Spleen (tissue), 11 donors: ENCODE measurements around the gene SDK1. TPM values are rescaled to one million over a fixed set of nuclear protein-coding genes. Genes with fewer than 3 reads are reported as not detected.

ENCODE experiments used
- DNase-seq: peaks from one replicate; pipeline ENCODE4 v3.0.0-alpha.2; 2020
- H3K27ac ChIP-seq, 8 donors: fragments of 200-600 bp; sonication (generic) in 7 of 8; 1 replicate in 4 of 8; 2 replicates in 4 of 8; pipeline versions ENCODE4 v1.5.0 to v1.8.0; 2016 to 2021; ENCODE audit warnings: inconsistent platforms in 4 of 8, mild to moderate bottlenecking in 4 of 8, moderate library complexity in 1 of 8
- H3K27me3 ChIP-seq, 7 donors: fragments of 200-600 bp; sonication (generic) in 6 of 7; replicated peaks in 1 of 7; 1 replicate in 4 of 7; 2 replicates in 3 of 7; pipeline versions ENCODE4 v1.5.0 to v1.8.0; 2016 to 2021; ENCODE audit warnings: inconsistent platforms in 3 of 7, mild to moderate bottlenecking in 1 of 7
- H3K36me3 ChIP-seq, 6 donors: fragments of 200-600 bp; sonication (generic) in 5 of 6; 1 replicate in 4 of 6; 2 replicates in 2 of 6; pipeline versions ENCODE4 v1.5.0 to v1.8.0; 2016 to 2021; ENCODE audit warnings: inconsistent platforms in 2 of 6
- H3K4me1 ChIP-seq, 6 donors: fragments of 200-600 bp; sonication (generic) in 5 of 6; 1 replicate in 3 of 6; 2 replicates in 3 of 6; pipeline versions ENCODE4 v1.5.0 to v1.8.0; 2016 to 2021; ENCODE audit warnings: inconsistent platforms in 3 of 6
- H3K4me3 ChIP-seq, 8 donors: fragments of 200-600 bp; sonication (generic) in 7 of 8; 1 replicate in 4 of 8; 2 replicates in 4 of 8; pipeline versions ENCODE4 v1.5.0 to v1.8.0; 2016 to 2021; ENCODE audit warnings: inconsistent platforms in 4 of 8, mild to moderate bottlenecking in 4 of 8, moderate library complexity in 2 of 8
- H3K9me3 ChIP-seq, 8 donors: fragments of 200-600 bp; sonication (generic) in 7 of 8; 1 replicate in 4 of 8; 2 replicates in 4 of 8; pipeline versions ENCODE4 v1.5.0 to v1.8.0; 2016 to 2021; ENCODE audit warnings: inconsistent platforms in 4 of 8
- POLR2A ChIP-seq, 3 donors: fragments of 450-650 bp; IDR thresholded peaks; one replicate each; pipeline ENCODE4 v1.5.1; 2017; ENCODE audit warnings: antibody characterized with exemption in 3 of 3, mild to moderate bottlenecking in 1 of 3
- POLR2AphosphoS5 ChIP-seq, 3 donors: sonication (generic); formaldehyde crosslinking; IDR thresholded peaks; one replicate each; pipeline ENCODE4 v1.5.1; 2017; ENCODE audit warnings: antibody characterized with exemption in 3 of 3
- WGBS, 5 donors: extraction: QIAGEN DNeasy Blood & Tissue Kit in 3 of 5; methylation state at CpG; one replicate each; pipeline versions ENCODE4 v1.1.5 to v1.1.7; 2013 to 2018; 5-methylcytosine and 5-hydroxymethylcytosine counted together
- intact Hi-C: fragments of 100-400 bp; cut with DNase I; formaldehyde crosslinking; loops from one replicate; pipeline ENCODE4 v1.15.0; 2023; ENCODE audit warnings: low total_unique reads
- polyA plus RNA-seq, 3 donors: library from polyadenylated mRNA; stranded (reverse); fragments of 200-250 nt; gene quantifications; one replicate each; pipeline ENCODE4 v1.2.1, GENCODE V29; 2013
- total RNA-seq, 7 donors: library from RNA; depleted of rRNA in 3 of 7; stranded (reverse); fragments of >200 nt in 3 of 7; fragmentation: NEBNext Ultra II Directional in 4 of 7; extraction: Animal tissue kit (Norgen Biotek cat#: 25700) in 4 of 7; gene quantifications; one replicate each; pipeline versions ENCODE4 v1.1.0 to v1.2.1, GENCODE V29; 2016 to 2021
- TF ChIP-seq, protein P1 (sequence below), 11 experiments: fragments of 200-600 bp in 7 of 11; fragments of 450-650 bp in 4 of 11; sonication (generic) in 4 of 11; IDR thresholded peaks in 8 of 11; conservative IDR thresholded peaks in 3 of 11; 1 replicate in 7 of 11; 2 replicates in 4 of 11; pipeline versions ENCODE4 v1.4.0 to v1.8.0; 2016 to 2021; ENCODE audit warnings: antibody characterized with exemption in 11 of 11, inconsistent platforms in 4 of 11, mild to moderate bottlenecking in 1 of 11
- donor health status: healthy with polysubstance abuse.
- donor health status: DM: no; HTN: no; CAD: no; lungs with moderate emphysema.
- donor health status: DM: no; HTN: no; CAD: no.
- donor health status: Bipolar disorder and iron deficiency.
- donor health status: healthy.
- donor health status: DM: no; HTN: no; CAD: no.
- donor health status: DM: yes; HTN: yes; CAD: no.

Gene SDK1
- total and polyA plus RNA-seq, 10 donors: 3.2 to 54.1 (median 35.1) TPM

DNA sequence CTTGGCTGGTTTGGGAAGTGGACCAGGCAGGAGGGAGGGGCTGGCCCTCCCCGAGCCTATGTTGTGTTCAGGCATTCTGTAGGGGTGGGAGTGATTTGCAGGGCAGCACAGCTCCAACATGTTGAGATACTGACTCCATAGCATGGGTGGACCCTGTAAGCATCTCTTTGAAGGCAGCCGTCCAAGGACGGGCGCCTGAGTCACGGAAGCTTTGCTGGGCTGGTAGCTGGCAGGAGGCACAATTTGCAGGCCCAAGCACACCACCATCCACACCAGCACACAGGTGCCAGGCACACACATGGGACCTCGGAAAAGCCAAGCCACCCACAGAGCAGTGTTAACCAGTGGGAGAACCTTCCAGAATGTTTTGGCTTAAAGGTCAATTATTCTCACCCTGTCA, 875.9 kb downstream of the SDK1 start:
- Histone ChIP-seq H3K27ac (no peak overlapping the region), H3K4me3 (no peak overlapping the region), H3K36me3 (peaks cover 0 to 29% (median 0%) of the 10 kb centered on the region in 6 donors), H3K4me1 (no peaks in the 10 kb centered on the region), H3K9me3 (peaks cover 0 to 5% (median 0%) of the 10 kb centered on the region in 8 donors), H3K27me3 (no peaks in the 10 kb centered on the region)
- WGBS, 5 donors: 85 to 95% (median 87%) methylated on average over 3 to 6 of the region's 6 CpGs
- TF ChIP-seq POLR2AphosphoS5 (IDR thresholded peaks at IDR 0.05) (no peak), POLR2A (IDR thresholded peaks at IDR 0.05) (no peak)
- TF ChIP-seq, protein P1, sequence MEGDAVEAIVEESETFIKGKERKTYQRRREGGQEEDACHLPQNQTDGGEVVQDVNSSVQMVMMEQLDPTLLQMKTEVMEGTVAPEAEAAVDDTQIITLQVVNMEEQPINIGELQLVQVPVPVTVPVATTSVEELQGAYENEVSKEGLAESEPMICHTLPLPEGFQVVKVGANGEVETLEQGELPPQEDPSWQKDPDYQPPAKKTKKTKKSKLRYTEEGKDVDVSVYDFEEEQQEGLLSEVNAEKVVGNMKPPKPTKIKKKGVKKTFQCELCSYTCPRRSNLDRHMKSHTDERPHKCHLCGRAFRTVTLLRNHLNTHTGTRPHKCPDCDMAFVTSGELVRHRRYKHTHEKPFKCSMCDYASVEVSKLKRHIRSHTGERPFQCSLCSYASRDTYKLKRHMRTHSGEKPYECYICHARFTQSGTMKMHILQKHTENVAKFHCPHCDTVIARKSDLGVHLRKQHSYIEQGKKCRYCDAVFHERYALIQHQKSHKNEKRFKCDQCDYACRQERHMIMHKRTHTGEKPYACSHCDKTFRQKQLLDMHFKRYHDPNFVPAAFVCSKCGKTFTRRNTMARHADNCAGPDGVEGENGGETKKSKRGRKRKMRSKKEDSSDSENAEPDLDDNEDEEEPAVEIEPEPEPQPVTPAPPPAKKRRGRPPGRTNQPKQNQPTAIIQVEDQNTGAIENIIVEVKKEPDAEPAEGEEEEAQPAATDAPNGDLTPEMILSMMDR (IDR thresholded peaks at IDR 0.05 in 8 of 11, conservative IDR thresholded peaks at IDR 0.05 in 3 of 11): no peak
- DNase-seq: no peak
- intact Hi-C loops: no loop called here

DNA sequence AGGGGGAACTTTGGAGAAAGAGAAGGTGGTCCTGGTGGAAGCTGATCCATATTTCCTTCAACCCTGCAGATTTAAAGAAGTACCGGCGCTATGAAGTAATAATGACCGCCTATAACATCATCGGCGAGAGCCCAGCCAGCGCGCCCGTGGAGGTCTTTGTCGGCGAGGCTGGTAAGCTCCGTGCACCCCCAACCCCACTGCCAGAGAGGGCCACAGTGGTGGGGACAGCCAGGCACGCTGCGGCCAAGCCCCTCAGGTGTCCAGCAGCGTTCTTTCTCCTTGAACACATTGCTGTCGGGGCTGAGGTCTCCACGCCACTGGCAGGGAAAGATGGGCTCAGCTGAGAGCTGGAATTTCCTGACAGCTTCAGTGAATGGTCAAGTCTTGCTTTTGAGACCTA, 877.4 kb downstream of the SDK1 start:
- Histone ChIP-seq H3K36me3 (peaks cover 0 to 29% (median 0%) of the 10 kb centered on the region in 6 donors), H3K27me3 (no peaks in the 10 kb centered on the region), H3K9me3 (peaks cover 0 to 5% (median 0%) of the 10 kb centered on the region in 8 donors), H3K4me3 (no peak overlapping the region), H3K4me1 (no peaks in the 10 kb centered on the region), H3K27ac (no peak overlapping the region)
- TF ChIP-seq POLR2A (IDR thresholded peaks at IDR 0.05): no peak
- no peak for TF ChIP-seq POLR2AphosphoS5 (IDR thresholded peaks at IDR 0.05)
- TF ChIP-seq, protein P1 (IDR thresholded peaks at IDR 0.05 in 8 of 11, conservative IDR thresholded peaks at IDR 0.05 in 3 of 11): no peak
- WGBS, 5 donors: 93 to 98% (median 95%) methylated on average over 16 of the region's 16 CpGs
- intact Hi-C loops: no loop called here
- no peak for DNase-seq

DNA sequence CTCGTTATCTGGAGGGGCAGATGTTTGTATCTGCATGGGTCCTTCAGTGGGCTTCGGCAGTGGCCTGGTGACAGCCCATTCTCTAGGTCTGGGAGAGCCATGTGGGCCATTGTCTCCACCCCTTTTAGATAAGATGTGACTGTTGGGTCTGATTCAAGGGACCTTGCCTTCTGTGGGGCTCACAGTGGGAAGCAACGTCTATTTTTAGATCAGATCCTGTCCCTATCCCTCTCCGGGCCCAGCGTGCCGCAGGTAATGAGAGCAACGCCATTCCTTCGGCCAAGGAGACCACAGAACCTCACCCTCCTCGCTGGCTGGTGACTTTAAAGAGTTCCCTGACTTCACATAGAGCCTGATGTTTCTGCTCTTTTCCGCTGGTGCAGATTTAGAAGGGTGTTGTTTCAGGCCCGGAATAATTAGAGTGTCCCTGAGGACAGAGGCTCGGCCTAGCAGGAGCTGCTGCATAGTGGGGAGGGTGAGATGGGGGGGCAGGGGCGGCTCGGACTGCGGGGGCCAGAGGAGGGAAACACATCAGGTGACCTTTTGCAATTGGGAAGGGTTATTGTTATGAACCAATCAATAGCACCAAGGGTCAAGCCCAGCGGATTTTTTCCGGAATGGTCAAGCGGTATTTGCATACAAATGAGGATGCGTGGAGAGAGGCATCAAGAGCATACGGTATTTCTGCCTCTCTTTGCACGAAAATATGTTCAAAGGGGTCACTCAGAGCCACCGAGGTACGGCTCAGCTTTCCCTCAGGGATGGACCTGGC, 878.0 kb downstream of the SDK1 start:
- Histone ChIP-seq H3K4me3 (no peak overlapping the region), H3K27ac (no peak overlapping the region), H3K9me3 (peaks cover 0 to 5% (median 0%) of the 10 kb centered on the region in 8 donors), H3K36me3 (peaks cover 0 to 29% (median 0%) of the 10 kb centered on the region in 6 donors), H3K27me3 (no peaks in the 10 kb centered on the region), H3K4me1 (no peaks in the 10 kb centered on the region)
- intact Hi-C loops: no loop called here
- no peak for DNase-seq
- no peak for TF ChIP-seq POLR2A (IDR thresholded peaks at IDR 0.05)
- TF ChIP-seq POLR2AphosphoS5 (IDR thresholded peaks at IDR 0.05): no peak
- WGBS, 5 donors: 85 to 92% (median 91%) methylated on average over 23 of the region's 23 CpGs

DNA sequence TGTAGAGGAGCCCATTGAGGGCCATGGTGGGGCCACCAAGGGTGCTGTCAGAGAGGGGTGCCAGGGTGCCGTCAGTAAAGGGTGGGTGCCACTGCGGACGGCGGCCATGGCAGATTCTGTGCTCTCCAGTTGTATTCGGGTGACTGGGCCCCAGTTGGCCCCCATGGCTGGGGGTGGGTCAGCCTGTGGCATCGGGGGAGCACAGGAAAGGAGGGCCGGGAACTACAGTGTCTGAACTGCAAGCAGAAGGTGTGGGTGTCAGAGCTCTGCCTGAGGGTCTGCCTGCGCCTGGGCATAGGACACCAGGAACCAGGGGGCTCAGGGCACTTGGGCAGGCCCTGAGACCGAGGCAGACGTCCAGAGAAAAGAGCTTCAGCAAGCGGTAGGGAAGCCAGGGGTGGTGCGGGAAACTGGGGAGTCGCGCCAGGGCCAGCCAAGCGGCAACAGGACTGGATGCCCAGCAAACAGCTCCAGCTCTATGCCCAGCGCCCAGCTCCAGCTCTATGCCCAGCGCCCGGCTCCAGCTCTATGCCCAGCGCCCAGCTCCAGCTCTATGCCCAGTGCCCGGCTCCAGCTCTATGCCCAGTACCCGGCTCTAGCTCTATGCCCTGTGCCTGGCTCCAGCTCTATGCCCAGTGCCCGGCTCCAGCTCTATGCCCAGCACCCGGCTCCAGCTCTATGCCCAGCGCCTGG, 878.8 kb downstream of the SDK1 start:
- intact Hi-C loops: no loop called here
- no peak for DNase-seq

More for the DNA sequence above, 878.8 kb downstream of the SDK1 start:
- H3K4me3 ChIP-seq: no peak overlapping the region
- H3K9me3 ChIP-seq: peaks cover 0 to 5% (median 0%) of the 10 kb centered on the region in 8 donors
- WGBS, 5 donors: 91 to 95% (median 92%) methylated on average over 21 to 24 of the region's 24 CpGs
- no peaks in the 10 kb centered on the region for H3K27me3 ChIP-seq
- no peak overlapping the region for H3K27ac ChIP-seq
- no peaks in the 10 kb centered on the region for H3K4me1 ChIP-seq
- TF ChIP-seq, protein P1 (IDR thresholded peaks at IDR 0.05 in 8 of 11, conservative IDR thresholded peaks at IDR 0.05 in 3 of 11): no peak
- no peak for TF ChIP-seq POLR2A (IDR thresholded peaks at IDR 0.05)
- peaks cover 0 to 28% (median 0%) of the 10 kb centered on the region in 6 donors for H3K36me3 ChIP-seq
